Muscle of arm (tissue), 12 donors: Measurements from ENCODE around the gene FGF22. TPM values are rescaled to one million over a fixed set of nuclear protein-coding genes. Genes with fewer than 3 reads are reported as not detected.
A peak's percentile ranks its signal among the peaks of the same experiment; 100 is the strongest.
"Not testable (repeated sequence)": the region's sequence is repeated elsewhere in the genome, so short reads cannot be mapped to it uniquely, and the experiment has no call there.

Source experiments
- DNase-seq: peaks from one replicate; pipeline ENCODE4 v3.0.0-alpha.2; 2013
- polyA plus RNA-seq, 12 donors: library from polyadenylated mRNA; unstranded; fragments of 120-200 nt; gene quantifications; one replicate each; pipeline ENCODE4 v1.2.1, GENCODE V29; 2013; ENCODE audit not compliant: insufficient read length in 12 of 12

FGF22 gene
- polyA plus RNA-seq, 12 donors, result 0.09 to 0.21 (median 0.16) TPM; not detected in 8

GRCh38 chr19:657611-658010 is 17.9 kb downstream of the FGF22 start:
- DNase-seq, result no peak

- no peak for DNase-seq
Observed at GRCh38 chr19:658059-658839, 18.6 kb downstream of the FGF22 start.

- no peak for DNase-seq
Observed at GRCh38 chr19:658916-659839, 19.5 kb downstream of the FGF22 start.

- no peak for DNase-seq
Observed at GRCh38 chr19:660793-661426, 21.2 kb downstream of the FGF22 start.

GRCh38 chr19:661427-662196 is 21.9 kb downstream of the FGF22 start:
- no peak for DNase-seq

GRCh38 chr19:662207-662961 is 22.7 kb downstream of the FGF22 start:
- DNase-seq, result no peak

GRCh38 chr19:662962-663681 is 23.4 kb downstream of the FGF22 start, which contains the start of gene RNF126:
TSS of gene RNF126 (minus strand) at chr19:663214. CDS start at chr19:663121, 93 bp downstream.
- peak; percentile 92 for DNase-seq

GRCh38 chr19:663682-664117 is 24.0 kb downstream of the FGF22 start:
- DNase-seq, result no peak

- DNase-seq, result peak; percentile 87
Observed at GRCh38 chr19:664913-665443, 25.3 kb downstream of the FGF22 start.

GRCh38 chr19:666985-667573 is 27.4 kb downstream of the FGF22 start:
- not testable (repeated sequence) for DNase-seq

GRCh38 chr19:668675-669434 is 29.2 kb downstream of the FGF22 start:
- DNase-seq, result not testable (repeated sequence)

- DNase-seq, result no peak
Observed at GRCh38 chr19:670609-671075, 31.0 kb downstream of the FGF22 start.

- no peak for DNase-seq
Observed at GRCh38 chr19:674282-675151, 34.8 kb downstream of the FGF22 start.

- DNase-seq, result no peak
Observed at GRCh38 chr19:676007-676338, 36.3 kb downstream of the FGF22 start.

- DNase-seq, result no peak
Observed at GRCh38 chr19:676339-677105, 36.8 kb downstream of the FGF22 start, which contains the start of gene FSTL3. TSS of gene FSTL3 (plus strand) at chr19:676392. CDS start at chr19:676424, 32 bp downstream.

- DNase-seq, result no peak
Observed at GRCh38 chr19:677201-677600, 37.5 kb downstream of the FGF22 start.
